Cardiac muscle cell (in vitro differentiated cells and primary cell): ENCODE data around the gene FNBP1L. TPM values are rescaled to one million over a fixed set of nuclear protein-coding genes. Genes with fewer than 3 reads are reported as not detected.
"Not testable (repeated sequence)": the region's sequence is repeated elsewhere in the genome, so short reads cannot be mapped to it uniquely, and the experiment has no call there.

Source experiments
- DNase-seq, 2 donors: peaks; one replicate each; pipeline versions ENCODE4 v3.0.0 to v3.0.0-alpha.2; 2010 to 2017; ENCODE audit warnings: low read depth in 1 of 2, low spot score in 1 of 2
- H3K27ac ChIP-seq: fragments of 200-600 bp; sonication (generic); 2 replicates; pipeline ENCODE4 v1.5.1; 2016
- H3K27me3 ChIP-seq: fragments of 200-600 bp; sonication (generic); 2 replicates; pipeline ENCODE4 v1.6.0; 2016; ENCODE audit warnings: control low read depth
- H3K36me3 ChIP-seq: fragments of 200-600 bp; sonication (generic); 2 replicates; pipeline ENCODE4 v1.5.1; 2016; ENCODE audit warnings: control low read depth
- H3K4me1 ChIP-seq: fragments of 200-600 bp; sonication (generic); 2 replicates; pipeline ENCODE4 v1.8.1; 2017; ENCODE audit warnings: low read depth, mild to moderate bottlenecking, mixed run types
- H3K4me3 ChIP-seq: fragments of 200-600 bp; sonication (generic); 2 replicates; pipeline ENCODE4 v1.5.1; 2016; ENCODE audit warnings: mild to moderate bottlenecking
- H3K9me3 ChIP-seq: fragments of 200-600 bp; sonication (generic); 2 replicates; pipeline ENCODE4 v1.5.1; 2017; ENCODE audit warnings: low read depth, mild to moderate bottlenecking, control low read depth
- CTCF ChIP-seq: IDR thresholded peaks from 2 replicates; pipeline ENCODE4 v1.5.1; 2012; ENCODE audit warnings: low read depth, mild to moderate bottlenecking, low read length
- polyA plus RNA-seq: library from polyadenylated mRNA; unstranded; fragments of >200 nt; fragmentation: Nextera tagmentation; extraction: Ambion mirVana; gene quantifications from 2 replicates; pipeline ENCODE4 v1.2.1, GENCODE V29; 2016
- total RNA-seq: library from RNA; depleted of rRNA; stranded (reverse); fragments of >200 nt; gene quantifications from 2 replicates; pipeline ENCODE4 v1.2.3, GENCODE V29; 2016

The FNBP1L gene
- total and polyA plus RNA-seq, 2 experiments from 2014 or later = 12.3 to 13.8 TPM

DNA sequence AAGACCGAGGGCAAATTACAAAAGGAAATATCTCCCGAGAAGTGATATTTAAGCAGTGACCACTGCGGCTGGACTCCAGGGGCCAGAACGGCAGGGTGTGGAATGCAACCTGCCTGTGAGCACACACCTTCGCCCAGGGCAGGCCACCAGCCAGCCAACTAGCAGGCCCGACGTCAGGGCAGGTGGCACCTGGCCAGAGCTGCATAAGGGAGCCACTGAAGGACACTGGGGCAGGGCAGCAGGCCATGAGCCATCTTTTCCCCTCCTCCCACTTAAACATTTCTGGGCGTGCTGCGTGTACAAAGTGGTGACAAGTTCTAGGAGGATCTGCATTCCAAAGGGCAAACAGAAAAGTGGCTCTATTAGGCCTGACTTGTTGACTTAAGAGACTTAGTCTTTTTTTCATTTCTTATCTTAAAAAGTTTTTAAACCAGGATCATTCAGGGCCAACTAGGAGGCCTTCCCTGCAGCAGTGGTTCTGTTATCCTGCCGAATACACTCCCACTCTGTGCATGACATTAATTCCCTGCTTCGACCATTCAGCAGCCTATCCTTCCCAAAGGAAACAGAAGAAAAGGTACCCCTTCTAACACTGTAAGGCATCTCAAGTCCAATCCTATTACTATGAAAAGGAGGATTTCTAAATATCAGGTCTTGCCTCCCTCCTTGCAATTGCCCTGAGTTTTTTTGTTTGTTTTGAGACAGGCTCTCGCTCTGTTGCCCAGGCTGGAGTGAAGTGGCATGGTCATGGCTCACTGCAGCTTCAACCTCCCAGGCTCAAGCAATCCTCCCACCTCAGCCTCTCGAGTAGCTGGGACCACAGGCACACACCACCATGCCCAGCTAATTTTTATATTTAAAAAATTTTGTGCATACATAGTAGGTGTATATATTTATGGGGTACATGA, 137.4 kb downstream of the FNBP1L start:
- peaks cover 7% of the 10 kb centered on the region for H3K4me1 ChIP-seq

DNA sequence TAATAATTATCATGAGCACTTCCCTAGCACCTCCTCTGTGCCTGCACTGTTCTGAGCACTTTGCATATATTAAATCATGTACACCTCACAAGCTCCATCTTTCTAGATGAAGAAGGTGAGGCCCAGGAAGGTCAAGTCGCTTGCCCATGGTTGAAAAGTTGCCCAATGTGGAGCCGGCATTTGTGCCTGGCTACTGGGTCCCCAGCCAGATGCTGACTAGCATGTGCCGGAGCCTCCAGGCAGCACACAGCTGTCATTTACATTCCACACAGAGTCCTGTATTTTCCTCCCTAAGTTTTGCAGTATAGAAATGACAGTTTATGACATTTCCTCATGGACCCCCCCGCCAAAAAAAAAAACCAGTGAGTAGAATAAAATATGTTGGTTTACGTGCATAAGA, 139.4 kb downstream of the FNBP1L start:
- no peak overlapping the region for H3K4me3 ChIP-seq
- H3K4me1 ChIP-seq = peaks cover 7% of the 10 kb centered on the region
- no peak for DNase-seq
- peaks cover 61% of the 10 kb centered on the region for H3K27me3 ChIP-seq
- H3K9me3 ChIP-seq = no peaks in the 10 kb centered on the region
- no peak for TF ChIP-seq CTCF
- no peaks in the 10 kb centered on the region for H3K36me3 ChIP-seq
- no peak overlapping the region for H3K27ac ChIP-seq

More for the DNA sequence above, 137.4 kb downstream of the FNBP1L start:
- Histone ChIP-seq H3K36me3 (no peaks in the 10 kb centered on the region), H3K27ac (no peak overlapping the region), H3K9me3 (no peaks in the 10 kb centered on the region), H3K27me3 (peaks cover 60% of the 10 kb centered on the region), H3K4me3 (no peak overlapping the region)
- peak; percentile 82 to 89 for DNase-seq
- no peak for TF ChIP-seq CTCF

GRCh38 chr1:93588206-93588605, 140.3 kb downstream of the FNBP1L start:
- no peak overlapping the region for H3K4me3 ChIP-seq
- no peak for TF ChIP-seq CTCF
- H3K9me3 ChIP-seq = no peaks in the 10 kb centered on the region
- H3K36me3 ChIP-seq = no peaks in the 10 kb centered on the region
- peak in 1 of 2 donors; percentile 62 for DNase-seq
- peaks cover 59% of the 10 kb centered on the region for H3K27me3 ChIP-seq
- no peak overlapping the region for H3K27ac ChIP-seq
- peaks cover 7% of the 10 kb centered on the region for H3K4me1 ChIP-seq

DNA sequence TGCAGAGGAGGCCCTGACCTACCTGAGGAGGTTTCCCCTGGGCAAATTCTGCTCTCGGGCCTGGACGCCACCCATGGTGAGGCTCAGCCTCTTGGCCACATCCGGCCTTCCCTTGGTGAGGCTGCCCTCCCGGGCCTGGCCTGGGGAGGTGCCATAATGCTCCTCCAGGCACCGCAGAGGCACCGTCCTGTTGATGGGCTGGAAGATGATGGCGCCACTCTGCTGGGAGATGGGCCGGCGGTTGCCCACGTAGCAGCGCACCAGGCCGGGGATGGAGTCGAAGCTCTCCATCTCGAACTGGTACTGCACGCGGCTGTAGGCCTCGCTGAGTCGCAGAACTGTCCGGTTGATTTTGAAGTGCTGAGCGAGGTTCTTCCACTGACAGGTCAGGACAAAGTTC, 141.0 kb downstream of the FNBP1L start:
- H3K4me1 ChIP-seq = peaks cover 7% of the 10 kb centered on the region
- peaks cover 54% of the 10 kb centered on the region for H3K27me3 ChIP-seq
- H3K27ac ChIP-seq = no peak overlapping the region
- TF ChIP-seq CTCF = no peak
- no peak for DNase-seq
- no peaks in the 10 kb centered on the region for H3K9me3 ChIP-seq
- no peaks in the 10 kb centered on the region for H3K36me3 ChIP-seq
- no peak overlapping the region for H3K4me3 ChIP-seq

GRCh38 chr1:93591291-93591675, 143.4 kb downstream of the FNBP1L start:
- H3K4me3 ChIP-seq, H3K4me1 ChIP-seq, H3K27ac ChIP-seq, DNase-seq, H3K9me3 ChIP-seq, H3K36me3 ChIP-seq: not testable (repeated sequence)
- H3K27me3 ChIP-seq = peaks cover 77% of the 10 kb centered on the region

DNA sequence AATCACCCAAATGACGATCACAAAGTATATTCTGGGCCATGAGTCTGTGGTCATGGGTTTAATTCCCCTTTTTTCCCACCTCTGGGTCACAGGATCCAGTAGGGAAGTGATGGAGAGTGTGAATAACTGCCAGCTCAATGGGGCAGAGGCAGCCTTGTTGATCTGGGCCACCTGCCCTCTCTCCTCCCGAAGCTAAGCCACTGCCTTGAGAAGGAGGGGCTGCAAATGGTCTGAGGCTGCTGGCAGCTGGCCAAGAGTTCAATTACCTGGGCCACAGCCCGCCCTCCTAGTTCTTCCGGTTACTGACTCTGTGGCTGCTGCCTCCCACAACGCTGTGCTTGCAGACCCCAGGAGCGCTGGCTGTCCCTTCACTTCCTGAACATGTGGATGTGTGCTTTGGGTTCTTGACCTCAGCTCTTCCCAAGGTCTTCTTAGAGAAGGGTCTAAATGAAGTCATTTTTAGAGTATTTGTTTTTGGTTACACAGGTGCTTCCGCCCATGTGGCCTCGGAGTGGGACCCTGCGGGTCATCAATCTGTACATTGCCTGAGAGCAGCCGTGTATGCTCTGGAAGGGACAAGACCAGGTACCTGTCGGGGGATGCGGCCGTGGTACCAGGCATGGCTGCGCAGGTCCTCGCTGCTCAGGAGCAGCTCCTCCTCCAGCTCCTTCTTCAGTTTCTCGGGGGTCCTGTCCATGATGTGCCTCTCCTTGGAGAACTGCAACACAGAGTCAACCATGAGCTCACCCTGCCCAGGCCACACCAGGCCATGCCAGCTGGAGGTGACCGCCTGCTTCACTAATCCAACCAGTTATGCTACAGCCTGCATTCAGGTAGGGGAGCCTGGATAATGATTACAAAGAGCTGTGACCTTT, 144.0 kb downstream of the FNBP1L start:
- H3K4me1 ChIP-seq = no peaks in the 10 kb centered on the region
- H3K27ac ChIP-seq = no peak overlapping the region
- DNase-seq = no peak
- TF ChIP-seq CTCF = no peak
- no peaks in the 10 kb centered on the region for H3K9me3 ChIP-seq
- peaks cover 83% of the 10 kb centered on the region for H3K27me3 ChIP-seq
- no peak overlapping the region for H3K4me3 ChIP-seq
- no peaks in the 10 kb centered on the region for H3K36me3 ChIP-seq
